Stimulated activated CD8-positive, alpha-beta memory T cell treated with anti-CD3 and anti-CD28 coated beads, Interleukin-12 subunit alpha, Interleukin-12 subunit beta, amount 100 ng/mL, for 24 hours (primary cell): Measurements from ENCODE around the gene IPPK.

Experiments
- DNase-seq: peaks from one replicate; pipeline ENCODE4 v3.0.0-alpha.2; 2020; ENCODE audit errors: extremely low read depth

Gene IPPK

DNA sequence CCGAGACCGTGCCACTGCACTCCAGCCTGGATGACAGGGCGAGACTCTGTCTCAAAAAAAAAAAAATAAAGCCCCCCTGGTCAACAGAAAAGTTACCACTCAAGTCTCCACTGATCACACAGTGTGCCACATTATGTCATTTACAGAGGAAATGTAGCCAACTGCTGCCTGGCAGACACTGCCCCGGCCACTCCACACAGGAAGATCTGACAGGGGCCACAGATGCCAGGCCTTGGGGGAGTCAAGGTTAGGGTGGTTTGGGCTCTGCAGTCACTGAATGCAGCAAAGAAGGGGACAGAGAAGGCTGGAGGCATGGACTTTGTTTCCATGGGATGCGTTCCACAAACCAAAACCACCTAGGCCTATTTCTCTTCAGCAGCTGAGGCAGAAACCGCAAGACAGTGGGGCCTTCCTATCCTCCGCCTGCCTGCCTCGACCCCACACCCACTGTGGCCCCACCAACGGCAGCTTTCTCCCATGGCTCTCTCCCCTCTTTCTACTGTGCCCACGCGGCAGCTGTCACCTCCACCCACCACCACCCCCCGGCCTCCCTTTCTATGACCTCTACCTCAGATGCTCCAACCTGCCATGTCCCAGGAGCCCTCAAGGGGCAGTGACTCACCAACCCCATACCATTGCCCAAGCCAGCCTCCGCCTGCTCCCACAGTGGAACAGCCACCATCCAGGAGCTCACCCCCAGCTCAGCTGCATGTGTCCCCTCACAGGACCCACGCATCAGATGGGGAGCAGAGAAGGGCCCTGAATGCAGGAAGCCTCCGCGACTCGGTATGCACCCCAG, 12.4 kb downstream of the IPPK start:
- DNase-seq, result no peak

DNA sequence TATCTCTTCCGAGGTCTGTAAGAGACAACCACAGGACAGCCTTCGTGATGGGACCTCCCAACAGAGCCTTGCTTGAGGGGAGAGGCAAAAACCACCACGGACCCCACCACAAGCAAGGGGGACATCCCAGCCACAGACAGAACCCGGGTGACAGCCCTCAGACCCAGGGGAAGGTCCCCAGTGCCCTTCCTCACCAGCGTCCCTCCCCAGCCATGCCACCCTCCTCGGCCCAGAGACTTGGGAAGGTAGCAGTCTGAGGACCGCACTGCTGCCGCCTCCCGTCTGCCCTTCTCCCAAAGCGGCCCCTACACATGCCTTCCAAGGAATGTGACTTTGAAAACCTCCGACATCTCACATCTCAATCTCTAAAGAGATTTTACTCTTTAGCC, 13.4 kb downstream of the IPPK start:
- no peak for DNase-seq

DNA sequence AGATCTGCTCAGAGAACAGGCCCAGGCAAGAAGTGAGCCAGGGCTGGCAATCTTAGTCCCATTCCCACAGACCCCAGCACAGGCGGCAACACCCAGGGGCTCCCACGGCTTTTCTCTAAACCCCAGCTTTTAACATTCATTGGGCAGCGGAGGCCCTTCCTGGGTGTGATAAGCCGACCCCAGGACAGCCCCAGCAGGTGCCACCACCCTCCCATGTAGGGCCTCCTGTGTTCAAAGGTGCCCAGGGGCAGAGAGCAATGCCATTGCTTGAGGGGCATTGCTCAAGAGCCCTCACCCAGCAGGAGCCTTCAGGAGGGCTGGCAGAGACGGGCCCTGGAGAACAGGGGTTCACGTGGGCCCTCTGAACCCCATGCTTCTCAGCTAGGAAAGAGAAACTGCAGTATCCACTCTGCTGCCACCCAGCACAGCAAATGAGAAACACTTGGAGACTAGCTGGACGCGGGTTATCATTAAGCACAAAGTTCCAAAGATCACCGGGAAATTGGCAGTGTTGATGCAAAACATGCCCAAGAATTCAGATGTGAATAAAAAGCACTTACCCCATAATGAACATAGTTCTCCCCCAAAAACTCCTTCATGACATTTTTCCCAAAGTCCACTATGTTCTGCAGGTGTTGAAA, 13.9 kb downstream of the IPPK start:
- DNase-seq, result no peak

DNA sequence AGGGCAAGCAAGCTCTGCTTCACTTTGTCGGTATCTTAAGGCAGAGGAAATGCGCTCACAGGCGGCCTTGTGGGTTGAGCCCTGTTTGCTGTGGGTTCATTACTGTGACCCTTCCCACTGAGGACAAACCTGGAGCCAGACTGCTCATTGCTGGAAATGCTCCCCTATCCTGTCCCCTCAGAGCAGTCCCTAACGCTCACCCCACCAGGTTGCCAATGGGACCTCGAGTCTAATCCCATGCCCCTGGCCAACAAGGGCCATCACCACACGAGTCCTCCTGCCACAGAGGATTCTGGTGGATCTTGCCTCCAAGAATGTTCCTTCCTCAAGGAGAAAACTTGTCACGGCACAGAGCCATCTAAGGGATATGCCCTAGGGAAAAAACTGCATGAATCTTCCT, 14.6 kb downstream of the IPPK start:
- no peak for DNase-seq

DNA sequence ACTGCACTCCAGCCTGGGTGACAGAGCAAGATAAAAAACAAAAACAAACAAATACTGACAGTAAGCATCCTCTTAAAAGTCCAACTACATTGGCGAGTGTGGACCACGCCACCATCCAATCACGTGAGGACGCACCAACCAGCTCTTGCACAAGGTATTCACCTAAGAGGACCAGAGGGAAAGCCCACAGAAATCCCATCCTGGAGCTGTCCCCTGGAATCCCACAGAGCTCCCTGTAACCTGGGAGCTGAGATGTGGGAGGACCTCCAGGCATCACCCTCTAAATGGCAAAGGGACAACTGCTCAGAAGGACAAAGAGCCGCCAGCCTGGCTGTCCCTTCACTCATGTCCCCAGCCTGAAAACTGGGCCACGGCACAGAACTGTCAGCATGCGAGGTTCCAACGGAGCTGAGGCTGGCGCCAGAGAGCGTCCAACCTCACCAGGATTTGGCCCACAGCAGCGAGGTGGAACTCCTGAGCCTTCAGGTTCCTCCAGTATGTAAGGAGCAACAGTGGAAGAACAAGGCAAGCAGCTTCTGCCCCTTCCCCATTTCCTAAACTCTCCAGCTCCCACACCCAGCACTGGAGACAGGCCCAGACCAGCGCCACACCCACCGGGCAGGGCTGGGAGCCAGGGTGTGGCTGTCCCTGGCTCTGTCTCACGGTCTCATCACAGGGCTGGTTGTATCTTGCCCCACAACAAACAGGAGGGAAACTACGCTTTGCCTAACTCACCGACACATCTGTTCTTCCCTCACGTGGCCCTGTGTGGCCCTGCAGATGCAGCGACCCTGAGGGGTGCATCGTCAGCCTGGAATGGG, 15.2 kb downstream of the IPPK start:
- DNase-seq, result no peak

DNA sequence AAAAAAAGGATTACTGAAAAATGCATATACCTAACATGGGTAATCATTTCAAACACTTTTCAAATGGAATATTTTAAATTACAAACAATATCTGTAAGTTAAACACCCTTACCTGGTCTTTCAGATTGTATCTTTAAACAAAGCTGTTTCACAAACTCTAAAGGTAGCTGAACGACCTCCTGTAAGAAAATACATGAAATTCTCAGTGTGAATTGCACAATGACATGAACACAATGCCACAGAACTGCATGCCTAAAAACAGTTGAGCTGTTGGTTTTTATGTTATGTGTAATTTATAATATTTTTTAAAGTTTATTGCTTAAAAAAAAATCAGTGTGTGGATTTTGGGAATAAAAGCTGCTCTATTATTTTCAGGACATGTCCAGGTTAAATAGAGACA, 17.5 kb downstream of the IPPK start:
- no peak for DNase-seq

DNA sequence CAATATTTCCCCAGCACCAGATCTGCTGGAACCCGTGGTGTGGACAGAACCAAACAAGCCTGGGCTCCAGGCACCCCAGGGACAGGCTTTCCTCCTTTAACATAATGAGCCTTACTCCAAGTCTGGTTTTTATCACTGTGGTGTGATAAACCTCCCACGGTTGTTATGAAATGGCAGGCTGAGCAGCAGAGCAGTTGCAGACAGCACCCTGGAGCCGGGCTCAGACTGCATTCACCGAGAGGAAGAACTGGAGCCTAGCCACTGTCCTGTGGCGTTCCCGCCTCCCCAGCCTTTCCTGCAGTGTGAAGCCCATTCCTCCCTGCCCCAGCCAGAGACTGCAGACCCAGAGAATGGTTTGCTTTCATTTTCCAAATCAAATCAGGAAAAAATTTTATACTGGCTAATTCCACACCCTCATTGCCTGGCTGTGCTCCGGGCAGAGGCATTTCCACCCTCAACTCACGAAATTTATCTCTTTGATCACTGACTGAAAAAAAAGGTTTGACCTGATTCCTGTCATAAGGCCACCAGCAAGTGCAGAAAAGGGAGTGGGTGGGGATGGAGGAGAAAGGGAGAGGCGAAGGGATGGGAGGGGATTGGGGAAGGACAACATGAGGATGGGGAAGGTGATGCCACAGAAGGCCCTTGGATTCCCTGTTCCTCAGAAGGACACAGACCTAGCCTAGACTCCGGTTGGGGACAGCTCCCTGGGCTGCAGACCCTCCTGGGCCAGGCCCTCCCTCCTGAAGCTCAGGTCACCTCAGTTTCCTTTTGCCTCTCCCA, 18.9 kb downstream of the IPPK start:
- DNase-seq, result no peak

DNA sequence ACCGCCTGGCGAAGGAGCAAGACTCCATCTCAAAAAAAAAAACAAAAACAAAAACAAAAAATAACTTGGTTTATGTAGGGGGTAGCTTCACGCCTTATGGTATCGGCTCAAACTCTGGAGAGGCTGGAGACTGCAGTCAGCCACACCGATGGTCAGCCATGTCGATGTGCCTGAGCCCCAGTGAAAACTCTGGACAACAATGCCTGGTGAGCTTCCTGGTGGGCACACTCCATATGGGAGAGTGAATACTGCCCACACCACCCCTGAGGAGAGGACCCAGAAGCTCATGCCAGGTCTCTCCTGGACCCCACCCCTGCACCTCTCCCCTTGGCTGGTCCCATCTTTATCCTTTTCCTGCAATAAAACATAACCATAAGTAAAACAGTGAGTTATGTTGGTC, 19.6 kb downstream of the IPPK start:
- no peak for DNase-seq

DNA sequence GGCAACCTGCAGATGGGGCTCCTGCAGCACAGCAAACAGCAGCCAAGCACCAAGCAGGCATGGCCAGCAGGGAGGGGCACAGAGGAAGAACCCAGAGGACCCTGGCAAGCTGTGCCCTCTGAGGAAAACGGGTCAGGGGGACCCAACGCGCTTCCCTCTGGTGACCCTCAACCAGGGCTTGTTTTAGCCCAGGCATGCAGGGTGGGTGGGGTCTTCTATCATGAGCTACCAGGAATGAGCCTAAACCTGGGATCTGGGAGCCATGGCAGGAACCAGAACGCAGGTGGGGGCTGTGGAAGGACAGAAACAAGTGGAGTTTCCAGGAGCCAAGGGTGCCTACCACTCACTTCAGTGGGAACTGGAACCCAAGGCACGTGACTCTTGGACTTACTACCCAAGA, 20.9 kb downstream of the IPPK start:
- no peak for DNase-seq

DNA sequence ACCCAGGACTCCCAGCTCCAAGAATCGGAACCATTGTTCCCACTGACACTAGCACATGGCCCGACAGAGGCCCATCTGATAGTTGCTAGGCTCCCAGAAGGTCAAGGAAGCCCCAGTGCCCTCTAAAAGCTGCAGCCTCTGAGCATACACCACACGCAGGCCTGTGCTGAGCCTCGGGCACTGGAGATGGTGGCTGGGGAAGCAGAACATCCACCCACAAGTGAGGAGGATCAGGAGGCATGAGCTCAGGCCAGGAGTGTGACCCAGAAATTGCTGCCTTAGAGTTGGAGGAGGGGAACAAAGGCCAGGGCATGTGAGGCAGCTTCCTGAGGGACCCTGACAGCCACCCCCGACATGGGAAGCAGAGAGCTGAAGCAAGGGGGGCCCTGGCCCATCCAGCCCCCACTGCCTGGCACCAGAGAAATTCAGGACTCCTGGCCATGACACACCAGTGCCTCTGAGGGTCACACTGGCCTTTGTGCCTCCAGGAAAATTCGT, 21.4 kb downstream of the IPPK start:
- DNase-seq, result no peak

DNA sequence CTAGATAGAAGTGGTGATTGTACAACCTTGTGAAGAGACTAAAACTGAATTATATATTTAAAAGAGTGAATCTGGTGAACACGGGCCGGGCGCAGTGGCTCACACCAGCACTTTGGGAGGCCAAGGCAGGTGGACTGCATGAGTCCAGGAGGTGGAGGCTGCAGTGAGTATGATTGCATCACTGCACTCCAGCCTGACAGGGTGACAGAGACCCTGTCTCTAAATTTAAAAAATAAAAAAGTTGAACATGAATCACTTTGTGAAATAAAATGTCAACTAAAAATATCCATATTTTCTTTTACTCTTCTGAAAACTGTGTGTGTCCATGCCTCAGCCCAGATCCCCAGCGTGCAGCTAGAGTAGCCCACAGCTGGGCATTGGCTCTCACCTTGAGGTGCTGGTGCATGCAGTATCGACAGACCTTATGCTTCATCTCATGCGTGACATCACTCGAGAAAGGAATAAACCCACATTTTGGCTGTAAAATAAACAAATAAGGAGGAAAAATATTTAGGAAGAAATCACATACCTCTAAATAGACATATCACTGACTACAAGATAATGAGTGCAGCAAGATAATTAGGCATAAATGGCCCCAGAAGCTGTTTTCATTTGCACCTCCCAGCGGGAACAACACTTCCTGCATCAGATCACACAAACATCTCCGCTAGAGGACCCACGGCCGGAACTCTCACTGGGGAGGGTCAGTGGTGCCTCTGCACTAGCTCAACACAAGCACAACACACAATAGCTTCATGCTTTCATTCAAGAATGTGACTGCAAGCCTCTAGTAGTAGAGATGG, 22.1 kb downstream of the IPPK start:
- no peak for DNase-seq

DNA sequence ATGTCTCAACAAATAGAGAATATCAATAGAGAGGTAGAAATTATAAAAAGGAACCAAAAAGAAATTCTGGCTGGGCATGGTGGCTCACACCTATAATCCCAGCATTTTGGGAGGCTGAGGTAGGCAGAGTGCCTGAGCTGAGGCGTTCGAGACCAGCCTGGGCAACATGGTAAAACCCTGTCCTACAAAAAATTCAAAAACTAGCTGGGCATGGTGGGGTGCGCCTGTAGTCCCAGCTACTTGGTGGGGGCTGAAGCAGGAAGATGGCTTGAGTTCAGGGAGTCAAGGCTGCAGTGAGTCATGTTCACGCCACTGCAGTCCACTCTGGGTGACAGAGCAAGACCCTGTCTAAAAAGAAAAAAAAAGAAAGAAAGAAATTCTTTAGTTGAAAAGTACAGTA, 24.9 kb downstream of the IPPK start:
- no peak for DNase-seq

DNA sequence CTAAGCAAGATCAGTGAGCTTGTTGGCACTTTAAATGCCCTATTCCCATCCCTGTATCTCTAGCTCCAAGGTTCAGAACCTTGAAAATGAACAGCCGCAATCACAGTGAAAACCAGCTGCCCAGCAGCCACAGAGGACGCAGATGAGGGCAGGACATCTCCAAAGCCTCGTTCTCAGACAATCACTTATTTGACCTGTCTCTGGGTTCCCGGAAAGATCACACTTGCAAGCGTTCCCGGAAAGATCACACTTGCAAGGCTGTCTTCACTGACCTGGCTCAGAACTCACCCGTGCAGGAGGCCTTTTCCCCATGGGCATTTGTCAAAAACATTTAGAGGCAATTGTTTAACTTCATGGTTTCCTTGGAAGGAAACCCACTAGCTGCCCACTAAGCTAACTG, 25.7 kb downstream of the IPPK start:
- DNase-seq, result no peak

DNA sequence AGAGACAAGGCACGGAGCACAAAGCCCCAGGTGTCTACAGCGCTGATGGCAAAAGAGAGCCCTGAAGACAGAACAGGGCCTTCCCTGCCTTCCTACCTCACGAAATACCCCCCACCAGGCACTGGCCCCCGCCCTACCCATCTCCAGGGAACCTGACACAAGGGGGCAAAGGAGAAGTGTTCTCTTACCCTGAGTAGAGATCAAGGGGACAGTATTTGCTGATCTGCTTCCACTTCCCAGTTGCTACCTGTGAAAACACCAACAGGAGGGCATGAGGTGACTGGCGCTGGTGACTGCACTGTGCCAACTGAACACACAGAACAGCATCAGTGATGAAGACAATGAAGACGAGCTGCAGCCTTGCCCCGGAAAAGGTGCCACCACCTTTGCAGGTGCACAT, 27.4 kb downstream of the IPPK start:
- DNase-seq, result no peak

DNA sequence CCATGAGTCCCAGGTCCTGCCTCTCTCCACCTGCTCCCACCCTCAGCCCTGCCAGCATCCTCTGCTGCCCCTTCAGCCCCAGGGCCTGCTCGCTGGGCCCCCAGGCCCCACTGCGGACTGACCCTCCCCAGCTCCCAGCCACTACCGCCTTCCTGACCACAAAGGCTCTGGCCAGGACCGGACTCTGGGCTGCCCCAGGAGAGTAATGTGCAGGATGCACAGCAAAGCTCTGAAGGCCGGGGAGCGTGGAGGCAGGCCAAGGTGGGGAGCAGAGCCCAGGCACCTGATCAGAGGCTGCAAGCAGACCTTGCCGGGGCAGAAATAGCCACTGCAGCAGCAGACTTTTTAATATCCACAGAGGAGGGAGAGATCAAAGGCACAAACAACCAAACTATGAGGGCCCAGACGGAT, 27.9 kb downstream of the IPPK start:
- DNase-seq, result no peak

DNA sequence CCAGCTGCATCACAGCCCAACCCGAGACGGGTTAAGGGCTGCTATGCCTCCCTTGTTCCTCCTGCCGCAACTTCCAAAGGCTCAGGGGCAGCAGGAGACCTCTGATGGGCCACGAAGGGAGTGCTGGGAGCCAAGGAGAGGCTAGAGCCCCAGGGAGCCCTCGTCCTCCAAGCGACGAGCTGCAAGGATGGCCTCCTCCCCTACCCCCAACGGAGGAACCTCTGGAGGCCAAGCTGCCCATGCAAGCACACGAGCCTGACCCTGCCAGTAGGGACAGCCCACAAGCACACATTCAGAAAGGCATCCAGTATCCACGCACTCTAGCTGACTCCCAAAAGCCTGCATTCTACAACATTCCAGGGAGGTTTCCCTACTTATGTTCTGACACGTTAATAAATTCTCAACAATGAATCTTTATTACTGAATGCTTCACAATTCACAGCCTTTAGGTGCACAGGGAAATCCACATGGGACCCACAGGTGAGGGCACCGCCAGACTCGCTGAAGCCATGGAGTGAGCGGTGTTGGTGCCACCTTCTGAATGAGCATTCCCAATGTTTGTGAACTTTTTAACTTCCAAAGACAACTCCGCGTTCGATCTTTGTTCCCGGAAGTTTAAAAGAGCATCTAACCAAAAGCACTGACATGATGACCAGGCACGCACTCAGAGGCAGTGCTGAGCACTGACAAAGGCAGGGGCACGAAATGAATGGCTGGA, 28.7 kb downstream of the IPPK start:
- DNase-seq, result no peak

DNA sequence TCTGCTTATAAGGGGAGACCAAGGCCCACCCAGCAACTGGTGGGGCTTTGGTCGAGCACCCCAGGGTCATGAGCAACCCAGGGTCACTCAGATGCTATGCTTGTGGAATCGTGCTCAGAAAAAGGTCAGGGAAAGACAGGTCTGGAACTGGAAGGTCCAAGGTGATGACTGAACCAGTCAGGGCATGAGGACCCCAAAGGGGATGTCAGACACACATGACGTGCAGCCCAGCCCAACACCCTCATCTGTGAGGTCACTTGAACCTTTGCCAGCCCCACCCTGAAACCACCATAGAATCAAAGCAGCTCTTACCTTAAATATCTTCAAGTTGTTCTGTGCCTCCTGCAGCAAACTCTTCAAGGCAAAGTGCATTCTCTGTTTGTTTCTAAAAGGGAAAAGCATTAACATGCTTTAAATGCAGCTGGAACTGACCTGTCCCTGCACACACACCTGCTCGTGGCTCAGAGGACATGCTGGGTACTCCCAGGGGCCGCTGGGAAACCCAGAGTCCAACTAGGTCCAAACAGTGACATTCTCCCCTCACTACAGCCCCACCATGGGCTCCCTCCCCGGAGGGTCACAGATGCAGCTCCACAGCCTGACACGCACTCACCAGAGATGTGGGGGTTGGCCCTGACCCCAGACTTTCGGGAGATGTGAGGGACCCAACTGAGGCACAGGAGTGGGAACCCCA, 29.4 kb downstream of the IPPK start:
- no peak for DNase-seq

DNA sequence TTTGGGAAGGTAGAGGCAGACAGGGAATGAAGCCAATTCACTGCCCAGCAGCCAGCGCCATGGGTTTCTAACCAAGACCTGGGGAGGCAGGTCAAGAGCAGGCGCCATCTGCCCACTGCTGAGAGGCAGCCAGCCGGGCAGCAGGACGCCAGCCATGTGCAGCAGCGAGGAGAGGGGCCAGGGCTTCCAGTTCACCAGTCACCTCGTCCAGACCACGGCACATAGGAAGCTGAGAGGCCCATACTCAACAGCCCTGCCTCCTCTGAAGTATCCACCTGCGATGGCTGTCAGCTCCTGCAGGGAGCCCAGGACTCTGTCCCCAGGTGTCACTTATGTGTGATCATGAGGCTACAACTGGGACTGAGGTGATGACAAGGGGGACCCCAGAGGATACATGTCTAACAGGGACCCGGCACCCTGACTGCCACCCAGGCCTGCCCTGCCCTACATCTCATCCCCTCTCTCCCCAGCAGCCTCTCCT, 30.1 kb downstream of the IPPK start:
- no peak for DNase-seq

DNA sequence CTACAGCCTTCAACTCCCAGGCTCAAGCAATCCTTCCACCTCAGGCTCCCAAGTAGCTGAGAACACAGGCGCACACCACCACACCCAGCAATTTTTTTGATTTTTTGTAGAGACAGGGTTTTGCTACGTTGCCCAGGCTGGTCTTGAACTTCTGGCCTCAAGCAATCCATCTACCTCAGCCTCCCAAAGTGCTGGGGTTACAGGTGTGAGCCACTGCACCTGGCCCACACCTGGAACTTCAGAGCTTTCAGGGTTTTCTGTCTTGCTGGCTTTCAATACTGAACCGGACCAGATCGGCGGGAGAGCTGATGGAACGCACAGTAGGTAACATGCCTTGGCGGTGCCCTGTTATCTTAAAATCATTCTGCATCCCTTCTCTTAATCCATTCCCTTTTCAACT, 30.8 kb downstream of the IPPK start:
- DNase-seq, result no peak
